HuH-7.5 (cell line): Measurements from ENCODE around the gene SEMA3B.
"Not testable (repeated sequence)": the region's sequence is repeated elsewhere in the genome, so short reads cannot be mapped to it uniquely, and the experiment has no call there.

Source experiments
- DNase-seq: peaks from one replicate; pipeline ENCODE4 v3.0.0; 2011; ENCODE audit warnings: low spot score

SEMA3B gene

DNA sequence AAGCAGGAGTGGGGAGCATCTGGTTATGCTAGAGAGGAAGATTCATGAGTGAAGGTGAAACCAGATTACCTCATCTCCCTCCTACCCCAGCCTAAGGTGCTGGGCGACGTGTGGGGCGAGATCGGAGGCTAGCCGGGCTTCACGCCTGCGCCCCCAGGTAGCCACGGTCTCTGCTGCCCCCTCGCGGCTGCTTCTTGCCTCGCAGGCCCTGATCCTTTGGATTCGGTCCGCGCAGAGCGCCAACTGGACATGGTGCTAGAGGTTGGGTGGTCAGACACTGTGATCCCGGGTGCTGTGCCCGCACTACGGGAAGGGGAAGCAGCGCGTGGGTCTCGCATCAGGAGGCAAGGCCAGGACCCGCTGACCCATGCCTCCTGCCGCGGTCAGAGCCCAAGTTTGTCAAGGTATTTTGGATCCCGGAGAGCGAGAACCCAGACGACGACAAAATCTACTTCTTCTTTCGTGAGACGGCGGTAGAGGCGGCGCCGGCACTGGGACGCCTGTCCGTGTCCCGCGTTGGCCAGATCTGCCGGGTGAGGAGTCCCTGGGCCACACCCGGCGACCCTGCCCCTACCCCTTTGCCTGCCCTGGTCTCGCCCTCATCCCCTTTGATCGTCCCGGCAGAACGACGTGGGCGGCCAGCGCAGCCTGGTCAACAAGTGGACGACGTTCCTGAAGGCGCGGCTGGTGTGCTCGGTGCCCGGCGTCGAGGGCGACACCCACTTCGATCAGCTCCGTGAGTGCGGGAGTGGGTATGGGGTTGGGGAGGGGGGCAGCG is 4.2 kb downstream of the SEMA3B start:
- peak; percentile 99 for DNase-seq

DNA sequence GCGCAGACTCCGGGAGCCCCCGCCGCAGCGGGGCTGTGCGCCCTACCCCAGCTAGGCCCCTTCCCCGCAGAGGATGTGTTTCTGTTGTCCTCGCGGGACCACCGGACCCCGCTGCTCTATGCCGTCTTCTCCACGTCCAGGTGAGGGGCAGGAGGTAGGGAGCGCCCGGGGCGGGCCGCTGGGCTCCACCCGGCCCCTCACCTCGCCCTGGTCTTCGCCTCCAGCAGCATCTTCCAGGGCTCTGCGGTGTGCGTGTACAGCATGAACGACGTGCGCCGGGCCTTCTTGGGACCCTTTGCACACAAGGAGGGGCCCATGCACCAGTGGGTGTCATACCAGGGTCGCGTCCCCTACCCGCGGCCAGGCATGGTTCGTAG is 4.7 kb downstream of the SEMA3B start:
- no peak for DNase-seq

DNA sequence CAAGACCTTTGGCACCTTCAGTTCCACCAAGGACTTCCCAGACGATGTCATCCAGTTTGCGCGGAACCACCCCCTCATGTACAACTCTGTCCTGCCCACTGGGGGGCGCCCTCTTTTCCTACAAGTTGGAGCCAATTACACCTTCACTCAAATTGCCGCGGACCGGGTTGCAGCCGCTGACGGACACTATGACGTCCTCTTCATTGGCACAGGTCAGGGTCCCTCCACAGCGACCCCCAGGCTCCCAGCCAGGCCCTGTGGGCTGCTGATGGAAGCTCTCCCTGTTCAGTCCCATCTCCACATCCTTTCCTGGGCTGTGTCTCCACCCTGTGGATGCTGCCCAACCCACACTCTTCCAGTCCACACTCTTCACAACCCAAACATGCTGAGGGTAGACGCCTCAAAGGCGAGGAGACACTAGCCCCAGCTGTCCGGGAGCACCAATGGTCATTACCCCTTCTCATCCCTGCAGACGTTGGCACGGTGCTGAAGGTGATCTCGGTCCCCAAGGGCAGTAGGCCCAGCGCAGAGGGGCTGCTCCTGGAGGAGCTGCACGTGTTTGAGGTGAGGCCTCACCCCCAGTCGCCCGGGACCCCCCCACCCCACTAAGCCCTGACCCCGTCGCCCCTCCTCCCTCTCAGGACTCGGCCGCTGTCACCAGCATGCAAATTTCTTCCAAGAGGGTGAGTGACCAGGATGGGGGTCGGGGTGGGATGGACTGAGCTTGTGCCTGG is 5.6 kb downstream of the SEMA3B start:
- peak; percentile 79 for DNase-seq

DNA sequence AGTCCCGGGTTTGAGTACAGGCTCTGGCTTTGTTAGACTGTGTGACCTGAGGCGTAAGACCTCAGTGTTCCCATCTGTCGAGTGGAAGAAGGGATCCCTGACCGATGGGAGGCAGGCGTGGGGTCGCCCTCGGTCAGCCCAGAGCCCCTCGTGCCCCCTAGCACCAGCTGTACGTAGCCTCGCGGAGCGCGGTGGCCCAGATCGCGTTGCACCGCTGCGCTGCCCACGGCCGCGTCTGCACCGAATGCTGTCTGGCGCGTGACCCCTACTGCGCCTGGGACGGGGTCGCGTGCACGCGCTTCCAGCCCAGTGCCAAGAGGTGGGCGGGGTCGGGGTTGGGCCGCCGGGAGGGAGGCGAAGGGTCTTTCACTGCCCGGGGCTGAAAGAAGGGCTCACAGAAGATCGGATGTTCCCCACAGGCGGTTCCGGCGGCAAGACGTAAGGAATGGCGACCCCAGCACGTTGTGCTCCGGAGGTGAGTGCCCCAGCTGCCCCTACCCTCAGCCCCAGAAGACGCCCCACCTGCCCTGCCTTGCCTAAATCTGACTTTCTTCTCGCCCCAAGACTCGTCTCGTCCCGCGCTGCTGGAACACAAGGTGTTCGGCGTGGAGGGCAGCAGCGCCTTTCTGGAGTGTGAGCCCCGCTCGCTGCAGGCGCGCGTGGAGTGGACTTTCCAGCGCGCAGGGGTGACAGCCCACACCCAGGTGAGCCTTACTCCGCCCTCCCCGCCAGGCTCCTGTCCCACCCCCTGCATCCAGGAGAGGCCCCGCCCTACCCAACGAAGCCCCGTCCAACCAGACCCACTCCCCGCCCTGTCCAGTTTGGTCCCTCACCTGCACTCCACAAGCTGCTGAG is 6.4 kb downstream of the SEMA3B start:
- no peak for DNase-seq

DNA sequence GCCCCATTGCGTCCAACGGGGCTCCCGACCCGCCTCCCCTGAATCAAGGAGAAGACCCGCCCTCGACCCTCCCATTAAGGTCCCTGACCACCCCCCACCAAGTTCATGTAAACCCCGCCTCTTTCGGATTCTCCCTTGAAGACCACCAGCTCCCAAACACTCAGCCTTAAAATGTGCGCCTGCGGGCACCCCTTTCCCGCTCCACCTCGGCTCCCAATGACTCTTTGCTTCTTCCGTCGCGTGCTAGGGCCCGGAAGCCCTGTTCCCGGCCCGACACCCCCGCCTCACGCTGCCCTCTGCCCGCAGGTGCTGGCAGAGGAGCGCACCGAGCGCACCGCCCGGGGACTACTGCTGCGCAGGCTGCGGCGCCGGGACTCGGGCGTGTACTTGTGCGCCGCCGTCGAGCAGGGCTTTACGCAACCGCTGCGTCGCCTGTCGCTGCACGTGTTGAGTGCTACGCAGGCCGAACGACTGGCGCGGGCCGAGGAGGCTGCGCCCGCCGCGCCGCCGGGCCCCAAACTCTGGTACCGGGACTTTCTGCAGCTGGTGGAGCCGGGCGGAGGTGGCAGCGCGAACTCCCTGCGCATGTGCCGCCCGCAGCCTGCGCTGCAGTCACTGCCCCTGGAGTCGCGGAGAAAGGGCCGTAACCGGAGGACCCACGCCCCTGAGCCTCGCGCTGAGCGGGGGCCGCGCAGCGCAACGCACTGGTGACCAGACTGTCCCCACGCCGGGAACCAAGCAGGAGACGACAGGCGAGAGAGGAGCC is 7.2 kb downstream of the SEMA3B start:
- no peak for DNase-seq

DNA sequence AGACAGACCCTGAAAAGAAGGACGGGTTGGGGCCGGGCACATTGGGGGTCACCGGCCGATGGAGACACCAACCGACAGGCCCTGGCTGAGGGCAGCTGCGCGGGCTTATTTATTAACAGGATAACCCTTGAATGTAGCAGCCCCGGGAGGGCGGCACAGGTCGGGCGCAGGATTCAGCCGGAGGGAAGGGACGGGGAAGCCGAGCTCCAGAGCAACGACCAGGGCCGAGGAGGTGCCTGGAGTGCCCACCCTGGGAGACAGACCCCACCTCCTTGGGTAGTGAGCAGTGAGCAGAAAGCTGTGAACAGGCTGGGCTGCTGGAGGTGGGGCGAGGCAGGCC is 7.8 kb downstream of the SEMA3B start:
- no peak for DNase-seq

DNA sequence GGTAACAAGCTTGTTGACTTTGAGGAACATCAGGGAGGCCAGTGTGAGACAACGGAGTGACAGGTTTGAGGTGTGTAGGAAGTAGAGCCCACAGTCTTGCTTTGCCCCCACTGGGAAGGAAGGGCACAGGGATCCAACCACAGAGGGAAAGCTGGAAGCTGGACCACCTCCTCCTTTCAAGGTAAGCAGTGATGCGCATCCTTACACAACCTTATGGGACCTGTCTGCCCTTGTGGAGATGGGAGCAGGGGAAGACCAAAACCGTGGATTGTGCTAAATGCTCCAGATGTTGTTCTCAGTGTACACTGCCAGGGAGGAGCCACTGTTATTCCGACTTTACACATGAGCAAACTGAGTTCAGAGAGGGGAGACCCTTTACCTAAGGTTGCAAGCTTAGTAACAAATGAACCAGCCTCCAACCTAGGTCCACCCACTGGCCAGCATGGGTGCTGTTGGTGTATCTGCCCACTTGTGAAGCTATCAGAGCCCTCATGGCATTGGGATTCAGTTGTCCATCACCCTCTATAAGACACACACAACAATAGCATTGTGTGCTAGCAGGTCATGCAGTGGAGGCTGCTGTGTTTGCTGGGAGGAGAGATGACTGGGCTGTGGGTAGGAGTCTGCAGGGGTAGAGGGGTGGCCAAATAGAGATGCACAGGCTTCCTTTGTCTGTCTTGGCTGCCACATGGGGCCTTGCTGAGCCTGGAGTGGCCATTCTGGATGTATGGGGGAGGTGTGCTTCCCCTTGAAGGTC is 9.4 kb downstream of the SEMA3B start:
- no peak for DNase-seq

DNA sequence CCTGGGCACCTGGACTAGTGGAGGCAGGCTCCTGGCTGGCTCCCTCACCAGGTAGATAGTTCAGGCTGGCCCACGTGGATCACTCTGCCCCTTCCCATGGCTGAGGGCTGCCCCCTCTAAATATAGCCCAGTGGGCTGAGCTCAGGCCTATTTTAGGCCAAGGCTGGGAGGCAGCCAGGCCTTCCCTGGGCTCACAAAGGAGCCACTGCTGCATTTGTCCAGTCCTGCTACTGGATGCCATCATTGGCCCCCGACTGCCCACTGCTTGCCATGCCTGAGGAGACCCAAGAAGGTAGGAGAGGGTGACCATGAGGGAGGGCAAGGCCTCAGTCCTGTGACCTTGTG is 9.9 kb downstream of the SEMA3B start, which contains the start of gene LSMEM2:
LSMEM2 (plus strand) TSS at position 208 of the 345 bp plus-strand sequence; CDS start at position 235, 27 bp downstream.
- DNase-seq, result no peak

DNA sequence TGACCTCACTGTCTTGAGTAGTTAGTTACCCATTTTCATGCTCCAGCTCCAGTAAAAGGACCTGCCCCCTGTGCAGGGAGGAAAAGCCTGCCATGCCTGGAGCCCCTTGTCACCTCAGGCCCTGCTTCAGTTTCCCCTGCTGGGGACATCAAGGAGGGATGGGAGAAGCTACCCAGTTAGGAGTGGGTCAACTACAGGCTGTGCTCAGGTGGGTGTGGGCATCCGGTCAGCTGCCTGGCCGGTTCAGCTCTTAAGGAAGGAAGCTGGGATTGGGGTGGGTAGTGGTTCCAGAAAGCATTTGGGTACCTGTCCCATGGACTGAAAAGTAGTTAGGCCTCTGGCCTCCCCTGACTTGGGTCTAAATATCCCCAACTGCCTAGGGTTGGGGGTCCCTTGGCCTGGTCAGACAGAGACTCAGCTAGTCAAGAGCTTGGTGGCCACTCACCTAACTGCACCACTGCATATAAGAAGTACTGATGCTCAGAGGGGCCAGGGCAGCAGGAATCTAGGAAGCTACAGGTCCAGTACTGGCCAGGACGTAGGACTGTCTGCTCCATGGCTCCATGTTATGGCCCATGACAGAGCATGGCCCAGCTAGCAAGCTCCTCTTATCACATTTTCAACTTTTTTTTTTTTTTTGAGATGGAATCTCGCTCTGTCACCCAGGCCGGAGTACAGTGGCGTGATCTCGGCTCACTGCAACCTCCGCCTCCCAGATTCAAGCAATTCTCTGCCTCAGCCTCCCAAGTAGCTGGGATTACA is 10.5 kb downstream of the SEMA3B start:
- no peak for DNase-seq

DNA sequence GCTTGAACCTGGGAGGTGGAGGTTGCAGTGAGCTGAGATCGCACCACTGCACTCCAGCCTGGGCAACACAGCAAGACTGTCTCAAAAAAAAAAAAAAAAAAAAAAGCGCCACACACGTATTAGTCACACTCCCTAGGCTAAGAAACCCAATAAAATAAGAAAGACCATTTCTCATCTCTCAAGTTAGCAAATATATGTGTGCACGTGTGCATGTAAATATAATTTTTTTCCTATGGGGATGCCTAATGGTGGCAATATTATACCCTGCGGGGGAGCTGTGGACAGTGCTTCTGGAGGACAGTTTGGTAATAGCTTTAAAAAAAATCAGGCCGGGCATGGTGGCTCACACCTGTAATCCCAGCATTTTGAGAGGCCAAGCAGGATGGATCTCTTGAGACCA is 15.2 kb downstream of the SEMA3B start:
- DNase-seq, result not testable (repeated sequence)

DNA sequence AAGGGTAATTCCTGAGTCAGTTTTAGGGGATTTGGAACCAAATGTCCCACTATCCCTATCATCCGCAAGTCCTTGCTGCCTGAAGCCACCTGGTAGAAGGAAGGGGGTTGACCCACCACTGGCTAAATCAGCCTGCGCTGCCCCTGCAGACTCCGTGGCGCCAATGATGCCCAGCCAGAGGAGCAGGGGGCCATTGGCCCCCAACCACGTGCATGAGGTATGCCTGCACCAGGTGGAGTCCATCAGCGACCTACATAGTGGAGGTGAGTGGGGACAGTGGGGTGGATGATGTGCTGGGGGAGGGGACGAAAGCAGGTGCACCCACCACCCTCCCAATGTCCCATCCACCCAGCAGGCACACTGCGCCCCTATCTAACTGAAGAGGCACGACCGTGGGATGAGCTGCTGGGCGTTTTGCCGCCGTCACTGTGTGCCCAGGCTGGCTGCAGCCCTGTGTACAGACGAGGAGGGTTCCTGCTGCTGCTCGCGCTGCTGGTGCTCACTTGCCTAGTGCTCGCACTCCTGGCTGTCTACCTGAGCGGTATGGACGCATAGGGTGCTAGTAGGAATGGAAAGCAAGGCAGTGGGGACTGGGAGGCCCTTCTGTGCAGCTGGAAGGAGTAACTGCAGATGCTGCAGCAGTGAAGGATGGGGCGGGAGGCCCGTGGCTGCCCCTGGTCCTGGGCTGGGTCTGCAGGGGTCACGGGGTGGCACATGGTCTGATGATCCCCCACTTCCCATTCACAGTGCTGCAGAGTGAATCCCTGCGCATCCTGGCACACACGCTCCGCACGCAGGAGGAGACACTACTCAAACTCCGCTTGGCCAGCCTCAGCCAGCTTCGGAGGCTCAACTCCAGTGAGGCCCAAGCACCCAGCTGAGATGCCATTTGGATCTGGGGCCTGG is 17.6 kb downstream of the SEMA3B start:
- no peak for DNase-seq

DNA sequence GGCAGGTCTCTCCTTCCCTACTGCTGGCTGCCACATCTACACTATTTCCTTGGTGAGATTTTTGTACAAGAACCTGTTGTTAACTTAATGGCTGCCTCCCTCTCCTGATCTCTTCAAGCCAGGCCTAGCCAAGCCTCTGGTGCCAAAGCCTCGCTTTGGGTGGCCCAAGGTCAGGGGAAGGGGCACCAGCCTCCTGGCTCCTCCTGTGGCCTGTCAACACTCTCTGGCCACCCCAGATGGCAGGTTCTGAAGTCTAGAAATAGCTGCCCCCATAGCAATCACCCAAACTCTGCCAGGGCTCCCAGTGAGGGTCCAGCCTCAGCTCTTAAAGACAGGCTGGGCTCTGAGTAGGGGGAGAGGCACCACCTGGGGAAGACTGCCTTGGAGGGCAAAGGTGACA is 18.3 kb downstream of the SEMA3B start:
- no peak for DNase-seq

DNA sequence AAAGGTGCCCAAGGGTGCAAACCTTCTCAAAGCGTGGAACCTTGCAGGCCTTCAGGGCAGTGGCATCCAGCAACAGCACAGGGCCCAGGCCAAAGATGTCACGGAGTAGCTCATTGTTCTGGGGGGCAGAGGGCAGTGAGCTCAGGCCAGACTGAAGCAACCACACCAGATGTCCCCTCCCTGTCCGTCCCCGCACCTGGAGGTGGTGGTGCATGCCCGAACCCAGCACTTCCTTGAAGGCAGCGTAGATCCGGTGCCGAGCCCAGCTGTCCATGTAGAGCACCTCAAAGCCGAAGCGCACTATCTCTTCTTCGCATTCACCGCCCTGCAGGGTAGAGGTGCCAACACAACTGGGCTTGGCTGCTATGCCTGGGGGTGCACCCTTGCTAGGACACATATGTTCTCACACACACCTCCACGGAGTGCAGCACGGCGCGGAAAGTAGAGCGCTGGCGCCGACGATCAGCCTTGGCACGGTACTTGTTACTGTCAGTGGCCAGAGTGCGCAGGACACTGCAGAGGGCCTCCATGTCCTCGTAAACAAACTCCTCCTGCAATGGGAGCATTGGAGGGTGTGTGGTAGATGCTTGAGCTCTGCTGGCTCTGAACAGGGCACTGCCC is 19.6 kb downstream of the SEMA3B start:
- no peak for DNase-seq

DNA sequence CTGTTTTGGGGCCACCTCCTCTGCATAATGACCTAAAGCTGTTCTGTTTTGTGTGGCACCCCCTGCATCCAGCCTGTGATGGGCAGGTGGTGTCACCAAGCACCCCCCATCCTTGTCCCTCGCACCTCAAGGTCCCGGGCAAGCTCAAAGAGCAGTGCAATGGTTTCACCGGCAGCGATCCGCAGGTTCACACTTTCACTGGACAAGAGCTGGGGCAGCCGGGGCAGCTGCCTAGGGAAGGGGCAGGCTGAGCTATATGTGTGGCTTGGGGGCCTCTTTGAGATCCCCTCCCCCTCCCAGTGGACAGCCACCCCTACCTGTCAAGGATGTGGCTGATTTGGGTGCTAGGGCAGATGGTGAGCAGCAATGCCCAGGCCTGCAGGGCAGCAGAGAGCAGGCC is 20.2 kb downstream of the SEMA3B start:
- DNase-seq, result no peak

DNA sequence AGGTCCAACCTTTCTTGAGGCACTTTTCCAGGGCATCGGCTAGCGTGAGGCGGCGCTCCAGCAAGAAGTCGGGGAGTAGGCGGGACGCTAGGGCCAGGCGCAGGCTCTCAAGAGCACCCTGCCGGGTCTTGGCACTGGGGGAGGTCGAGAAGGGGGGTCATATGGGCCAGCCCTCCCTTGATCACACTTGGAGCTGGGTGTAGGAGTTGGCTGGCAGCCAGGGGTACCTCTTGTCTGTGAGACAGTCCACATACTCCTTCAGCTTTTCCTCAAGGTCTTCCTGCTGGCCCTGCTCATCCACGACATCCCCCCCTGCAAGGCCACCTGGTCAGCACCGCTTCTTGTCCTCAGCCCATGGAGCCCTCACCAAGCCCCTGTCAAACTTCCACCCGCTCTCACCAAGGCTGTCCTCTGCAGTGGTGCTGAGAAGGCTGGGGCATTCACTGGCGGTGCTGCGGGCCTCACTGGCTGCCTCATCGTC is 21.3 kb downstream of the SEMA3B start:
- DNase-seq, result no peak

DNA sequence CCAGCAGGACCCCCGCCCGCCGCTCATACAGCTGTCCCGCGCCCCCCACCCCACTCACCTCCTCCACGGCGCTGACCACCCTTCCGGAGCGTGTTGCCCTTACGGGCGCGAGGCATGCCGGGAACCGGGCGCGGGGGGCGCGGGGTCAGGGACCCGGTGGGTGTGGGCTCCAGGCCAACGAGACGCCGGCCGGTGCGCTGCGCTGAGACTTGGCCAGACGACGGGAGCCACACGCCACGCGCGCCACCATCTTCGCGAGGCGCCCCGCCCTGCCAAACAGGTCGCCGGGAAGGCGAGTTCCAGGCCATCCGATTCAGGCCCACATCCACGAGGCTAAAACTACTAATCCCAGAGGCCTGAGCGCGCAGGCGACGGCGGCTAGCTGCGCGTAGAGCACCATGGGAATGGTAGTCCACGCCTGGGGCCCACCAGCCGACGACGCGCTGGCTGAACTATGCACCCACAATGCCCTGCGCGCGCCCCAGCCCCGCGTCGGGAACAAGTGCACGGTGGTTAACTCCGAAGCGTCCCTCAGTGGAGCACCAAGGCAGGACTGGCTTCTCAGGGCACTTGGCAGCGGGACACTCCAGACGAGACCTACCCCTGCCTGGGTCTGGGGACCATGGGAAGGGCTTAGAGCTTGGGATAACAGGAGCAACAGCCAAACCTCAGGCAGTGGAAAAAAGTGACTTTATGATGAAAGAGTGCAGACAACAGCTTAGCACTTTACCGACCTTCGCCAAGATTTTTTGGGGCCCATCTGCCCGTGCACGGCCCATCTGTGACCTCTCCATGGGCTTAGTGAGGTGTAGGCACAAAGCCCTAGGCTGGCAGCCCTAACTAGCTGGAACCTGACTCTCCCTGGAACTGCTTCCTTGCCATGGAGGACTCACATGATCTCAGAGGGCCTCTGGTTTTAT is 23.5 kb downstream of the SEMA3B start, which contains the start of gene IFRD2:
IFRD2 (minus strand) TSS at position 271 of the 920 bp plus-strand sequence; CDS start at position 116, 155 bp downstream.
- peak; percentile 94 for DNase-seq

DNA sequence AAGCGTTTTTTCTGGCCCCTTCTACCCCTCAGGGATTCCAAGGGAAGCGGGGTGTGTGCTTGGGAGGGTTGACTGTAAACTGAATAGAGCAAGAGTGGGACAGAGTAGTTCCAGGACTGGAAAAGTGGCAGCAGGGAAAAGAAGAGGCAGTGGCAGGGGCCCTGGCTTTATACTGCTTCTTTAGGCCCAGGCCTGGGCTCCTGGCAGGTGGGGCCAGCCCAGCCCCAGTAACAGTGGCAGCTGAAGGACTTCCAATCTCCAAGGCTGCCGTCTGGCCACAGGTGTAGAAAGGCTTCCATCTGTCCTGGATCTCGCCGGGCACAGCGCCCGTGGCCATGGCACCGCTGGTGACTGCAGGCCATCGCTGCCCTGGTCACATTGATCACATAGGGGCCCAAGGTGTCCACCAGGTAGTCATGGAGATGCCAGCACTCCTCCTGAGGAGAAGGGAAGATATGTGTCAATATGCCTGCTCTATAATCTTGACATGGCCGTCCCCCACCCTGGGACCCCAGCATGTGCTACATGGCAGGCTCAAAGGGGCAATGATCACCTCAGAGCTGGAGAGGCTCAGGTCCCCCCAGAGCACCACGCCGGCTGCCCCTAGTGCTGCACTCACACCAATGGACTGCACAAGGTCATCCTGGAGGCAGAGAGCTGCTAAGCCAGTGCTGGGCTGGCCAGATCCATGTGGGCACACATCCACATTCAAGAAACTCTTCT is 24.3 kb downstream of the SEMA3B start:
- DNase-seq, result no peak
